RPMI7951 (cell line): ENCODE data around the gene COCH. TPM values are rescaled to one million over a fixed set of nuclear protein-coding genes. Genes with fewer than 3 reads are reported as not detected.
A peak's percentile ranks its signal among the peaks of the same experiment; 100 is the strongest.

ENCODE experiments used
- DNase-seq: peaks from one replicate; pipeline ENCODE4 v3.0.0-alpha.2; 2012; ENCODE audit warnings: low read depth
- total RNA-seq: library from RNA; depleted of rRNA; stranded (reverse); fragments of >200 nt; shearing (Covaris generic); gene quantifications from 2 replicates; pipeline ENCODE4 v1.2.3, GENCODE V29; 2014; rRNA removed

The COCH gene
- 0.12 TPM in 1 of 2 replicates, not detected in the other for total RNA-seq

GRCh38 chr14:30874120-30874998 is at the start of gene COCH:
COCH (plus strand) TSS chr14:30874559; CDS start chr14:30874939, 380 bp downstream.
- no peak for DNase-seq

DNA sequence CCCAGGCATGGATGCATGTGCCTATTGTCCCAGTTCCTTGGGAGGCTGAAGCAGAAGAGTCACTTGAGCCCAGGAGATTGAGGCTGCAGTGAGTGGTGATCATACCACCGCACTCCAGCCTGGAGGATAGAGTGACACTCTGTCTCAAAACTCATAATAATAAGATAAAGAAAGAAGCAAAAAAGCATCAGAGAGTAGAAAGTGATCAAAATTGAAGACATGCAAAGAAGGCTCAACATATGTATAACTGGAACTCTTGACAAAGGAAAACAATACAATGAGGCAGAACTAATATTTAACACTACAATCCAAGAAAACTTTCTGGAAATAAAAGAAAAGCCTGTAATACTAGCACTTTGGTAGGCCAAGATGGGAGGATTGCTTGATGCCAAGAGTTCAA is 48.3 kb upstream of the COCH start:
- no peak for DNase-seq

GRCh38 chr14:30829853-30830252 is 44.5 kb upstream of the COCH start:
- no peak for DNase-seq

- DNase-seq, result no peak
These were observed 40.0 kb upstream of the COCH start for GRCh38 chr14:30834353-30834752.

DNA sequence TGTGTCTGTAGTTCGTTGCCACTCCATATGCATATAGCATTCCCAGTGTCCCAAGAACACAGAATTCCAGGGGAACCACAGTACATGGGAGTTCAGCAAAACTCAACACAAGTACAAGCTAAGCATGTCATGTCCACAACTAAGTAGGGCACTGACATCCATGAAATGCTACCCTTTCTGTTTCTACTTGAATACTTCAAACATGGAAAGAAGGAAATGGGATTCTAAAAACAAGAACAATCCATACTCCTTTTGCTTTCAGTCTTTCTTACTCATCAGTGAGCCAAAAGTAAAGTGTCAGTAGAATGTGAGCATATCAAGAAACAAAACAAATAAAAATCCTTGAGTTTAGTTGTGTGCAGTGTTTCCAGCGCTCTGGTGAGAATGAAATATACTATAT is 36.0 kb upstream of the COCH start:
- no peak for DNase-seq

DNA sequence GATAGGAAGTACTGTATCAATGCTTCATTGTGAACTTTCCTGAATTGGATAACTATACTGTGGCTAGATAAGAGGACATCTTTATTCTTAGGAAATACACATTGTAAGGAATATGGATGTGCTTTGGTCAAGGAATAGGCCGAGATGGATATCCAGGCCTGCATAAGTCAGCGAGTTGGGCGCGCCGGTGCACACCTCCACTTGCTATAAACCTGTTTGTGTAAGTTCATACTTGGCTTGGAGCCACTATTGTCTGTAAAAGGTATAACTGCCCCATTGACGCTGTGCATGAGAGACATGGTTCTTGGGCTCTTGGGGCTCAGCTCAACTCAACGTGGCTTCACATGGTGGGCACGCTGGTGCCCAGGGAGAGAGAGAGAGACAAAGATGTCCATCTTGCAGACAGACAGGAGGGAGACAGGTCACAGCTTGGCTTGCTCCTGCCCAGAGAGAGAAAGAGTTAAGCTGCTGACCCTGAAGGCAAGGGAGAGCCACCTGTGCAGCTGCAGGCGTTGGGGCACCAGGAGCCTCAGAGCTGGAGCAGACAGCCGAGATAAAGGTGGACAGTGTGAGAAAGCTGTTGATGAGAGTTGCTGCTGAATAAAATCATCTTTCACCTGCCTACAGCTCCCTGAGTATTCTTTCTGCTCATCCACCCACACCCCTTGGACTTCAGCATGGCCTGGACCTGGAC is 34.1 kb upstream of the COCH start:
- DNase-seq, result no peak

DNA sequence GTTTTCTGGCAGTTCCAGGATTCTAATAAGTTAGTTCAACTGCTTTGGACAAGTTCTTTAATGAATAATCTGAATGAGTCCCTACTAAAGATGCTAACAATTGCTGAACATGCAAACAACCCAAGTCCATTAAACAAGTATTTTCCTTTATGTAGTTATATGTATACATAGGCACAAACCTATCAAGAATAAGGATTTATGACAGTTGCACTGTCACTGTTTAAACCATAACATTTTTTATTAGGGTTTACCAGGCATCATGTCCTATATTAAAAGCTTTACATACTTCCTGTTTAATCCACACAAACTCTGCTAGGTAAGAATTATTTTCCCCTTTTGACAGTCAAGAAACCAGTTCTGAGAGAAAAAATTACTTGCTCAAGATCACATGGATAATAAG is 31.9 kb upstream of the COCH start:
- DNase-seq, result no peak

DNA sequence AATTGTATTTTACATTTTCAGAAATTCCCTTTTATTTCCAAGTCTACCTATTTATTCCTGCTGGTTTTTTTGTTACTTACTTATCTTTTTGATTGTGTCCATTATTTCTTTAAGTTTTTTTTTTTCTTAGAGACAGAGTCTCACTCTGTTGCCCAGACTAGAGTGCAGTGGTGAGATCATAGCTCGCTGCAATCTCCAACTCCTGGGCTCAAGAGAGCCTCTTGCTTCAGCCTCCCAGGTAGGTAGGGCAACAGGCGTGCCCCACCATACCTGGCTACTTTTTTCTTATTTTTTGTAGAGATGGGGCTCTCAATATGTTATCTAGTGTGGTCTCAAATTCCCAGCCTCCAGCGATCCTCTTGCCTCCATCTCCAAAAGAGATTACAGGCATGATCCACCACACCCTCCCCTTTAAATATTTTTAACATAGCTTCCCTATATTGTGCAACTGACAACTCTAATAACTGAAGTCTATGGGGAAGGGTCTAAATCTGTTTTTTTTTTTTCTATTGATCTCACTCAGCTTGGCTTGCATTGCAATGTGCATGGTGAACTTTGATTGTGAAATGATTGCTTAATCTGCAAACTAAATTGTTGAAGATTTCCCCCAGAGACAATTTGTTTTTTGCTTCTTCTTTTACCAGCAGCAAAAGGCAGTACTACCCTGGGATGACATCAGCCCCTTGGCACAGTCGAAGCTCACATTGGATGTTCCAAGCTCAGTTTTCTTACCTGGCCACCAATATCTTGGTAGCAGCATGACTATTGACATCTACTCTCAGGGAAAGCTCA is 25.7 kb upstream of the COCH start:
- DNase-seq, result no peak

- no peak for DNase-seq
These were observed 25.0 kb upstream of the COCH start for GRCh38 chr14:30849354-30849753.

DNA sequence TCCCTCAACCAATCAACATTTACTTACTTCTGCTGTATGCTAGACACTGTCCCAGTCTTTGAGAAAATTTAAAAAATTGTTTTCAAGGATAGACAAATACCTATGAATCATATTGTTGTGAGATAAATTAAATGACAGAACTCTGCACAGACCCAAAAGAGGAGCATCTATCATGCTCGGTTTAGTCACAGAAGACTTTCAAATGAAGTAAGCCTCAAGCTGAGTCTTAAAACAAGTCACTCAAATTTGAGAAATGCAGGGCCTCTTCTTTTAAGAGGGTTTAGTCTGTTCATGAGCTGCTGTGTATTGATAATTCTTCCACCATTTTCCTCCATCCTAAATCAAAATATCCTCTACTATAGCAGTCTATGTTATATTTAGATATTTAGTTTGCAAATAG is 24.4 kb upstream of the COCH start:
- DNase-seq, result no peak

- no peak for DNase-seq
These were observed 20.4 kb upstream of the COCH start for GRCh38 chr14:30853946-30854345.

DNA sequence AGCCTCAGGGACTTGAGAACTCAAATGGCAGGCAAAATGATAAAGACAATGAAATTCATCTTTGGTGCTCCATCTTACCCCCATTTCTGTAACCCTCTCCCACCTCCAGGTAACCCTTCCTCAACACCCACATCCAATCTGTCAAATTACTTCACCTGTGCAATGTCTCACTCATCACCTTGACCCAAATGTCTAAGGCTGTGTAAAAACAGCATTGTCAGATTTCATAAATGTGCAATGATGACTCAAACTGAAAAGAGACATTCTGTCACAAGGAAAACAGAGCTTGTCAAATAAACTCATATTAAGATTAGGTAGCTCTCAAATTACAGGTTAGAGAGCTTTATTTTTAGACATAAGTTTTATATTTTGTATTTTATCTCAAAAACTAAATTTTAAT is 19.9 kb upstream of the COCH start:
- no peak for DNase-seq

- peak; percentile 3 for DNase-seq
These were observed 18.9 kb upstream of the COCH start for GRCh38 chr14:30855345-30856037.

DNA sequence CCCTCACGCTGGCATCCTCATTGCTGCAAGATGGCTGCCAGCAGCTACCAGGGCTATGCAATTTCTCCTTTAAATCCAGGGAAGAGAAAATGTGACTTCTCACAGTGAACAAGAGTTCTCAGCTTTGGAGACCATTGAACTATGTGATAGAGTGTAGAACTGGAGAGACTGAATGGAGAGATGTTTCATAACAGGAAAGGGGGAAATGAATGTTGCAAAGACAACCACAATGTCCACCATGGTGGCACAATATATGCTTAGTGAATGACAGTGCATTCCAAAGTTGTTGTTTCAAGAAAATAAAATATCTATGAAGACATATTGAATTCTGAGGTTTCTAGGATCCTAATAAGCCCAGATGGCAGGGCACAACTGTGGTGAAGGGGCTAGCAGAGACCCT is 13.2 kb upstream of the COCH start:
- no peak for DNase-seq

- no peak for DNase-seq
These were observed 9.4 kb upstream of the COCH start for GRCh38 chr14:30864934-30865333.

DNA sequence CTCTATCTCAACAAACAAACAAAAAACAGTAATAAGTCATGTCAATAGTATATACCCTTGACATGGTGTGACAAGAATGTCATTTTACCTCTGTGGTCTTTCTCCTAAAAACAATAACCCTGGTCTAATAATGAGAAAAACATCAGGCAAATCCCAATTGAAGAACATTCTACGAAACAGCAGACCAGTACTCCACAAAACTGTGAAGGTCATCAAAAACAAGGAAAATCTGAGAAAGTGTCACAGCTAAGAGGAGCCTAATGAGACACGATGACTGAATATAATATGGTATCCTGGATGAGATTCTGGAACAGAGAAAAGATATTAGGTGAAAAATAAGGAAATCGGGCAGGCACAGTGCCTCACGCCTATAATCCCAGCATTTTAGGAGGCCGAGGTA is 5.6 kb upstream of the COCH start:
- no peak for DNase-seq

DNA sequence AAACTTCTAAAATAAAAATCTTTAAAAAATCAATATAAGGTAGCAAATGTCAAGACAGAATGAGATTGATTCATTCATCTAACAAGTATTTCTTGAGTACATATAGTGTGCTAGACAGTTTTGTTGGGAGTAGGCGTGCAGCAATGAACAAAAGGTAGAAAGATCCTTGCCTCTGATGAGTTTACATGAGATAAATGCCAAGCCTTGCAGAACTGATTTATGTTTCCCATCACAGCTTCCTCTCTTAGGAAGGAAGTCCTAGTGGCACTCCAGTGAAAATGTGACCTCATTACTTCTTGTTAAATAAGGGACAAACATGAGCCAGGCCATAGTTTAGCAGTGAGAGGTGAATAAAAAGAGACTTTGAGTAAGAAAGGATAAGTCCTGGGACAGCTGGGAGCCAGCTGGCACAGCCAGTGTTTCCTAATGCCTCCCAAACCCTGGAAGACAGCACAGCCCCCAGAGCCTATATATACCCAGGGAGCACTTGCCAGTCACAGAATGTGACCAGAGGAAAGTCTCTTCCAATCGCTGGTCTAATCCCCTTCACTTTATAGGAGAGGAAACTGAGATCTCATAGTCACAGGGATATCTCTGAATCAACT is 4.7 kb upstream of the COCH start:
- no peak for DNase-seq

GRCh38 chr14:30872602-30873001 is 1.8 kb upstream of the COCH start:
- no peak for DNase-seq

DNA sequence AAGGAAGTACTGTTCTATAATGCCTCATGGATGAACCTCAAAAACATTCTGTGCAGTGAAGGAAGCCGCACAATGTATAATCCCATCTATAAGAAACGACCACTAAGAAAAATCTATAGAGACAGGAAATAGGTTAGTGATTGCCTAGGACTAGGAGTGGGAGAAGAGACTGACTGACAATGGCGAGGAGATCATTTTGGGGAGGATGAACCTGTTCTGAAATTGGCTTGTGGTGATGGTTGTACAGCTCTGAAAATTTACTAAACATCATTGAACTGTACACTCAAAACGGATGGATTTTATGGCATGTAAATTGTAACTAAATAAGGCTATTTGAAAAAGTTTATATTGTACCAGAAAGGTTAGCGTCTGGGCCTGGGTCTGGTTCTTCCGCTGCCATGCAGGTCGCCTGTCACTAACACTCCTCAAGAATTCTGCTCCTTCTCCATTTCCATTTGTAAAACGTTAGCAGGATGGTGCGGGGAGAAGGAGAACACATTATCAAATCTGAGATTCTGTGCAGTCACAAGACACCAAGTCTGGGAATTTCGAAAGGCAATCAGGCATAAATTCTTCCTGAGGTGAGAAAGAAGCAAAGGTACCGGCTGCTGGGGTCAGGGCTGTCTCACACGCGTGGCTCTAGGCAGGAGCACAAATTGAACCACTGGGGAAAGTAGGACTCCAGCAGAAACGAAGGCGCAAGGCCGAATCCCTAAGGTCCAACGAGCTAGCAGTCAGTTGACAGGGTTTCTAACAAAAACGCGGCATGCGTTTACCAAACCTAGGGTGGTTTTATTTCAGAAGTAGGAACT is 845 bp upstream of the COCH start:
- no peak for DNase-seq

GRCh38 chr14:30874999-30875787 is 834 bp downstream of the COCH start:
- DNase-seq, result no peak
